ENCODE measurements around the gene IFNA10. TPM values are rescaled to one million over a fixed set of nuclear protein-coding genes. Genes with fewer than 3 reads are reported as not detected.
"Not testable (repeated sequence)": the region's sequence is repeated elsewhere in the genome, so short reads cannot be mapped to it uniquely, and the experiment has no call there.

Gene IFNA10
- total and polyA plus RNA-seq, 2 of the 8 experiments (the other 6 are each of a cell fraction or from before 2014, with no cell fraction given): not detected

DNA sequence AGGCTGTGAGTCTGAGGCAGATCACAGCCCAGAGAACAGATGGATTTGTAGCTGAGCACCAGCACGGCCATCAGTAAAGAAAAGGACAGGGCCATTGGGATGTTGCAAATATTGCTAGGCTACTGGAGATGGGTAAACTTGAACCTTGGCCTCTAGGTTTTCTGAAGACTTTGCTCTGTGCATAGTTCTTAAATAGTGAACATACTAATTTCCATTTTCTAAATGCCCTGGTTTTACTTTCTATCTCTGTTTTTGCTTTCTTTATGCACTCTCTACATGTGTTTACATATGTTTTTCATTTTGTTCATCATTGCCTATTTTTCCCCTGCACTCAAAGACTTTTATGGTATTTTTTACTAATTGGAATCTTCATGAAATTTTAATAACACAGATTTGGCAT, 10.3 kb upstream of the IFNA10 start, which contains the start of gene IFNA16:
Gene IFNA16 (minus strand): TSS at position 101 of the 400 bp plus-strand sequence. CDS start 6 bp downstream, at position 95.
- H3K18ac ChIP-seq (ENCODE audit: extremely low read depth, low read length); H3K4ac ChIP-seq (replicated peaks; ENCODE audit: insufficient read length, low read depth, low read length); H3K23ac ChIP-seq (ENCODE audit: insufficient read length); H3K56ac ChIP-seq (replicated peaks; ENCODE audit: insufficient read length, low read depth, low read length); POLR2A ChIA-PET (ENCODE audit: partially characterized antibody); H2BK15ac ChIP-seq (ENCODE audit: low read length); H4K91ac ChIP-seq (replicated peaks; ENCODE audit: insufficient read length, low read length); H3K9ac ChIP-seq (replicated peaks in 1 of 4; ENCODE audit: extremely low read depth in 1 of 4, low read depth in 3 of 4, low read length in 3 of 4); H3K79me2 ChIP-seq (ENCODE audit: control insufficient read depth in 1 of 2, insufficient read depth in 2 of 2, low read length in 2 of 2); H4K5ac ChIP-seq (ENCODE audit: insufficient read length, low read depth, low read length); H3K9me3 ChIP-seq (ENCODE audit: insufficient read depth in 2 of 2, low read depth in 1 of 2, low read length in 1 of 2); H3K14ac ChIP-seq (ENCODE audit: insufficient read length); H4K8ac ChIP-seq (ENCODE audit: extremely low read depth, insufficient read depth, low read length); H2BK20ac ChIP-seq (ENCODE audit: low read length); H3K79me1 ChIP-seq (ENCODE audit: low read depth, low read length); DNase-seq (ENCODE audit: low read depth in 1 of 2, low spot score in 2 of 2); H2BK5ac ChIP-seq (ENCODE audit: low read depth, low read length); H3K4me3 ChIP-seq (ENCODE audit: extremely low read depth in 1 of 4, insufficient read depth in 2 of 4, low read depth in 3 of 4, low read length in 4 of 4); H2AK5ac ChIP-seq (ENCODE audit: low read depth, low read length); H4K20me1 ChIP-seq (replicated peaks in 1 of 2; ENCODE audit: control insufficient read depth in 1 of 2, insufficient read depth in 2 of 2, low read length in 2 of 2); FAIRE-seq; H2BK12ac ChIP-seq (ENCODE audit: low read depth, low read length); CTCF ChIA-PET (ENCODE audit: partially characterized antibody); H3K36me3 ChIP-seq (ENCODE audit: control insufficient read depth in 2 of 4, insufficient read depth in 4 of 4, low read length in 3 of 4); H3K27me3 ChIP-seq (replicated peaks in 1 of 4; ENCODE audit: control insufficient read depth in 3 of 4, extremely low read depth in 1 of 4, insufficient read depth in 3 of 4, low read length in 3 of 4); H3K27ac ChIP-seq (ENCODE audit: low read depth, low read length); H3K4me1 ChIP-seq (replicated peaks in 1 of 4; ENCODE audit: control insufficient read depth in 3 of 4, insufficient read depth in 4 of 4, low read length in 3 of 4); H2BK120ac ChIP-seq (replicated peaks; ENCODE audit: low read depth, low read length); H3K4me2 ChIP-seq (ENCODE audit: insufficient read depth in 1 of 2, low read depth in 2 of 2, low read length in 2 of 2); H3K23me2 ChIP-seq (ENCODE audit: low read depth, low read length): not testable (repeated sequence)
- WGBS, 2 experiments (ENCODE audit: extremely low coverage in 1 of 2, insufficient coverage in 1 of 2, insufficient read length in 1 of 2, insufficient replicate concordance in 2 of 2, low coverage in 1 of 2, low lambda C conversion rate in 2 of 2, missing lambda C conversion rate in 1 of 2): 88% methylated on average over 1 of the region's 1 CpG; no CpG with 5 or more reads in 1 of the 2 experiments
- H2AFZ ChIP-seq (ENCODE audit: low read length): 0 out of 2 replicates have a peak within 1 kb of the TSS, but pooled peaks have one; percentile 32

Measured in H1 (cell line).